Measurements from ENCODE around the gene TPD52L1. TPM values are rescaled to one million over a fixed set of nuclear protein-coding genes. Genes with fewer than 3 reads are reported as not detected.

Gene TPD52L1
- polyA plus RNA-seq (2013, experiment 1 of 2) = 6.5 TPM
- polyA plus RNA-seq (2013, experiment 2 of 2) = 5.5 TPM

- Histone ChIP-seq H3K27ac (ENCODE audit: low read length, poor library complexity, severe bottlenecking) (no peak within 1 kb of the TSS), H3K14ac (ENCODE audit: low read length in 2 of 2) (peak within 1 kb of the TSS in 1 of 2 experiments; percentile 73), H2AK5ac (ENCODE audit: low read length, severe bottlenecking) (no peak within 1 kb of the TSS), H3K4ac (ENCODE audit: low read depth in 1 of 2, low read length in 2 of 2) (no peak within 1 kb of the TSS), H2BK5ac (ENCODE audit: low read depth, low read length, poor library complexity, severe bottlenecking) (no peak within 1 kb of the TSS), H2BK15ac (ENCODE audit: low read depth, poor library complexity, severe bottlenecking) (peak within 1 kb of the TSS; percentile 70), H3K4me1 (ENCODE audit: control insufficient read depth, insufficient read depth, low read depth, low read length) (peaks cover 2% of the 10 kb centered on the region), H2AFZ (ENCODE audit: low read depth, low read length) (peak within 1 kb of the TSS; percentile 80), H3K9me3 (ENCODE audit: control insufficient read depth, low read length) (no peaks in the 10 kb centered on the region), H3K4me3 (ENCODE audit: insufficient read depth in 1 of 2, low read depth in 1 of 2, low read length in 2 of 2) (peak within 1 kb of the TSS; percentile 73 to 85), H3K18ac (ENCODE audit: low read depth in 1 of 2, low read length in 2 of 2) (peak within 1 kb of the TSS in 1 of 2 experiments; percentile 78), H2BK12ac (ENCODE audit: low read length in 2 of 2) (peak within 1 kb of the TSS in 1 of 2 experiments; percentile 71), H3K79me1 (replicated peaks; ENCODE audit: low read length, poor library complexity, severe bottlenecking) (peaks cover 16% of the 10 kb centered on the region), H3K23ac (ENCODE audit: low read length in 2 of 2) (peak within 1 kb of the TSS in 1 of 2 experiments; percentile 83), H4K91ac (ENCODE audit: low read length) (no peak within 1 kb of the TSS), H4K8ac (ENCODE audit: low read length) (peak within 1 kb of the TSS; percentile 77), H3K36me3 (ENCODE audit: control insufficient read depth in 1 of 2, insufficient read depth in 2 of 2, low read depth in 1 of 2, low read length in 2 of 2) (no peaks in the 10 kb centered on the region), H3K4me2 (ENCODE audit: low read length, poor library complexity, severe bottlenecking) (peak within 1 kb of the TSS; percentile 98), H3K9ac (ENCODE audit: low read length) (peak within 1 kb of the TSS; percentile 72), H3K27me3 (ENCODE audit: control insufficient read depth in 1 of 2, insufficient read depth in 1 of 2, low read length in 2 of 2) (peaks cover 0 to 3% of the 10 kb centered on the region in 2 experiments), H2BK120ac (ENCODE audit: low read depth, low read length) (no peak within 1 kb of the TSS)
- WGBS = 1% methylated on average over 43 of the region's 47 CpGs
- peak; percentile 65 for DNase-seq
Observed at GRCh38 chr6:125153391-125154117, at the start of gene TPD52L1. TSS of gene TPD52L1 (plus strand) at chr6:125153773. CDS start at chr6:125153952, 179 bp downstream.

GRCh38 chr6:125104425-125104824 lies 49.1 kb upstream of the TPD52L1 start:
- peak overlapping the region in 1 of 2 experiments; percentile 70 for H3K18ac ChIP-seq (ENCODE audit: low read depth in 1 of 2, low read length in 2 of 2)
- H4K91ac ChIP-seq (ENCODE audit: low read length) = no peak overlapping the region
- H3K36me3 ChIP-seq (ENCODE audit: control insufficient read depth in 1 of 2, insufficient read depth in 2 of 2, low read depth in 1 of 2, low read length in 2 of 2) = no peaks in the 10 kb centered on the region
- peak overlapping the region; percentile 34 for H3K4me2 ChIP-seq (ENCODE audit: low read length, poor library complexity, severe bottlenecking)
- H3K27ac ChIP-seq (ENCODE audit: low read length, poor library complexity, severe bottlenecking) = peak overlapping the region; percentile 99
- H2BK12ac ChIP-seq (ENCODE audit: low read length in 2 of 2) = no peak overlapping the region
- no peak overlapping the region for H2BK120ac ChIP-seq (ENCODE audit: low read depth, low read length)
- peak overlapping the region; percentile 85 for H2AK5ac ChIP-seq (ENCODE audit: low read length, severe bottlenecking)
- H2BK5ac ChIP-seq (ENCODE audit: low read depth, low read length, poor library complexity, severe bottlenecking) = peak overlapping the region; percentile 97
- 7% methylated on average over 3 of the region's 4 CpGs for WGBS
- H3K23ac ChIP-seq (ENCODE audit: low read length in 2 of 2) = no peak overlapping the region
- DNase-seq = peak; percentile 74
- H2BK15ac ChIP-seq (ENCODE audit: low read depth, poor library complexity, severe bottlenecking) = no peak overlapping the region
- peaks cover 9% of the 10 kb centered on the region for H3K9me3 ChIP-seq (ENCODE audit: control insufficient read depth, low read length)
- H3K4me1 ChIP-seq (ENCODE audit: control insufficient read depth, insufficient read depth, low read depth, low read length) = peaks cover 3% of the 10 kb centered on the region
- peak overlapping the region in 1 of 2 experiments; percentile 35 for H3K4ac ChIP-seq (ENCODE audit: low read depth in 1 of 2, low read length in 2 of 2)
- peak overlapping the region; percentile 84 for H4K8ac ChIP-seq (ENCODE audit: low read length)
- no peak overlapping the region for H3K4me3 ChIP-seq (ENCODE audit: insufficient read depth in 1 of 2, low read depth in 1 of 2, low read length in 2 of 2)
- H3K14ac ChIP-seq (ENCODE audit: low read length in 2 of 2) = no peak overlapping the region
- H2AFZ ChIP-seq (ENCODE audit: low read depth, low read length) = no peak overlapping the region
- peak overlapping the region; percentile 62 for H3K9ac ChIP-seq (ENCODE audit: low read length)
- H3K27me3 ChIP-seq (ENCODE audit: control insufficient read depth in 1 of 2, insufficient read depth in 1 of 2, low read length in 2 of 2) = no peaks in the 10 kb centered on the region
- H3K79me1 ChIP-seq (replicated peaks; ENCODE audit: low read length, poor library complexity, severe bottlenecking) = no peaks in the 10 kb centered on the region

- no peak overlapping the region for H2AK5ac ChIP-seq (ENCODE audit: low read length, severe bottlenecking)
- H4K91ac ChIP-seq (ENCODE audit: low read length) = no peak overlapping the region
- H3K14ac ChIP-seq (ENCODE audit: low read length in 2 of 2) = no peak overlapping the region
- H3K9me3 ChIP-seq (ENCODE audit: control insufficient read depth, low read length) = peaks cover 31% of the 10 kb centered on the region
- H2BK5ac ChIP-seq (ENCODE audit: low read depth, low read length, poor library complexity, severe bottlenecking) = no peak overlapping the region
- H2BK15ac ChIP-seq (ENCODE audit: low read depth, poor library complexity, severe bottlenecking) = no peak overlapping the region
- H2BK12ac ChIP-seq (ENCODE audit: low read length in 2 of 2) = no peak overlapping the region
- H3K4ac ChIP-seq (ENCODE audit: low read depth in 1 of 2, low read length in 2 of 2) = no peak overlapping the region
- peaks cover 1% of the 10 kb centered on the region for H3K4me1 ChIP-seq (ENCODE audit: control insufficient read depth, insufficient read depth, low read depth, low read length)
- no peak overlapping the region for H2BK120ac ChIP-seq (ENCODE audit: low read depth, low read length)
- H3K9ac ChIP-seq (ENCODE audit: low read length) = no peak overlapping the region
- no peak overlapping the region for H3K18ac ChIP-seq (ENCODE audit: low read depth in 1 of 2, low read length in 2 of 2)
- H4K8ac ChIP-seq (ENCODE audit: low read length) = no peak overlapping the region
- H3K23ac ChIP-seq (ENCODE audit: low read length in 2 of 2) = no peak overlapping the region
- no peak for DNase-seq
- WGBS = 57% methylated on average over 1 of the region's 5 CpGs
- no peak overlapping the region for H3K4me3 ChIP-seq (ENCODE audit: insufficient read depth in 1 of 2, low read depth in 1 of 2, low read length in 2 of 2)
- no peaks in the 10 kb centered on the region for H3K79me1 ChIP-seq (replicated peaks; ENCODE audit: low read length, poor library complexity, severe bottlenecking)
- H3K27ac ChIP-seq (ENCODE audit: low read length, poor library complexity, severe bottlenecking) = no peak overlapping the region
- H3K27me3 ChIP-seq (ENCODE audit: control insufficient read depth in 1 of 2, insufficient read depth in 1 of 2, low read length in 2 of 2) = no peaks in the 10 kb centered on the region
- no peak overlapping the region for H2AFZ ChIP-seq (ENCODE audit: low read depth, low read length)
- H3K4me2 ChIP-seq (ENCODE audit: low read length, poor library complexity, severe bottlenecking) = no peak overlapping the region
- no peaks in the 10 kb centered on the region for H3K36me3 ChIP-seq (ENCODE audit: control insufficient read depth in 1 of 2, insufficient read depth in 2 of 2, low read depth in 1 of 2, low read length in 2 of 2)
Observed at GRCh38 chr6:125107048-125107447, 46.5 kb upstream of the TPD52L1 start.

GRCh38 chr6:125107896-125108295 lies 45.7 kb upstream of the TPD52L1 start:
- H3K27ac ChIP-seq (ENCODE audit: low read length, poor library complexity, severe bottlenecking) = no peak overlapping the region
- H3K27me3 ChIP-seq (ENCODE audit: control insufficient read depth in 1 of 2, insufficient read depth in 1 of 2, low read length in 2 of 2) = no peaks in the 10 kb centered on the region
- peaks cover 37% of the 10 kb centered on the region for H3K9me3 ChIP-seq (ENCODE audit: control insufficient read depth, low read length)
- no peak overlapping the region for H3K4ac ChIP-seq (ENCODE audit: low read depth in 1 of 2, low read length in 2 of 2)
- H3K4me1 ChIP-seq (ENCODE audit: control insufficient read depth, insufficient read depth, low read depth, low read length) = peaks cover 1% of the 10 kb centered on the region
- no peak overlapping the region for H4K8ac ChIP-seq (ENCODE audit: low read length)
- H3K18ac ChIP-seq (ENCODE audit: low read depth in 1 of 2, low read length in 2 of 2) = no peak overlapping the region
- WGBS = 94% methylated on average over 1 of the region's 3 CpGs
- no peaks in the 10 kb centered on the region for H3K79me1 ChIP-seq (replicated peaks; ENCODE audit: low read length, poor library complexity, severe bottlenecking)
- no peak overlapping the region for H3K14ac ChIP-seq (ENCODE audit: low read length in 2 of 2)
- H2AFZ ChIP-seq (ENCODE audit: low read depth, low read length) = no peak overlapping the region
- H3K23ac ChIP-seq (ENCODE audit: low read length in 2 of 2) = no peak overlapping the region
- no peak overlapping the region for H4K91ac ChIP-seq (ENCODE audit: low read length)
- H2BK120ac ChIP-seq (ENCODE audit: low read depth, low read length) = no peak overlapping the region
- H3K4me3 ChIP-seq (ENCODE audit: insufficient read depth in 1 of 2, low read depth in 1 of 2, low read length in 2 of 2) = no peak overlapping the region
- no peak overlapping the region for H3K4me2 ChIP-seq (ENCODE audit: low read length, poor library complexity, severe bottlenecking)
- H2BK5ac ChIP-seq (ENCODE audit: low read depth, low read length, poor library complexity, severe bottlenecking) = no peak overlapping the region
- no peak overlapping the region for H2BK12ac ChIP-seq (ENCODE audit: low read length in 2 of 2)
- H2BK15ac ChIP-seq (ENCODE audit: low read depth, poor library complexity, severe bottlenecking) = no peak overlapping the region
- no peak for DNase-seq
- no peak overlapping the region for H2AK5ac ChIP-seq (ENCODE audit: low read length, severe bottlenecking)
- H3K9ac ChIP-seq (ENCODE audit: low read length) = no peak overlapping the region
- H3K36me3 ChIP-seq (ENCODE audit: control insufficient read depth in 1 of 2, insufficient read depth in 2 of 2, low read depth in 1 of 2, low read length in 2 of 2) = no peaks in the 10 kb centered on the region

Data from mesenchymal stem cell (in vitro differentiated cells and primary cell).